H1 (cell line): ENCODE data around the gene PDGFRA. TPM values are rescaled to one million over a fixed set of nuclear protein-coding genes. Genes with fewer than 3 reads are reported as not detected.

Source experiments
- CTCF ChIA-PET: fragments of 300-600 bp; sonication (Branson Sonifier 250); formaldehyde crosslinking; loops from one replicate; lab custom pipeline; 2021; ENCODE audit not compliant: partially characterized antibody; lab: Charles Lee
- POLR2A ChIA-PET: fragments of 300-600 bp; sonication (Branson Sonifier 250); formaldehyde crosslinking; loops from one replicate; lab custom pipeline; 2021; ENCODE audit warnings: inconsistent platforms; ENCODE audit not compliant: partially characterized antibody; lab: Charles Lee
- DNase-seq, 2 experiments: peaks; one replicate each; pipeline versions ENCODE4 v3.0.0 to v3.0.0-alpha.2; 2010 to 2022; ENCODE audit warnings: low spot score in 2 of 2, low read depth in 1 of 2, mixed read lengths in 1 of 2
- FAIRE-seq: peaks from 2 replicates; lab custom pipeline; 2011; peaks lifted over from hg19 to GRCh38; lab: Jason Lieb, UNC
- H2AFZ ChIP-seq: 2 replicates; pipeline ENCODE4 v1.8.1; 2012; ENCODE audit warnings: low read length, inconsistent platforms
- H2AK5ac ChIP-seq: 2 replicates; pipeline ENCODE4 v1.6.1; 2013; ENCODE audit warnings: low read depth, low read length
- H2BK120ac ChIP-seq: replicated peaks from 2 replicates; pipeline ENCODE3; 2013; ENCODE audit warnings: low read depth, low read length, inconsistent platforms
- H2BK12ac ChIP-seq: 2 replicates; pipeline ENCODE4 v1.6.1; 2013; ENCODE audit warnings: low read depth, low read length
- H2BK15ac ChIP-seq: 2 replicates; pipeline ENCODE4 v1.6.1; 2013; ENCODE audit warnings: low read length
- H2BK20ac ChIP-seq: 2 replicates; pipeline ENCODE4 v1.6.1; 2013; ENCODE audit warnings: low read length
- H2BK5ac ChIP-seq: 2 replicates; pipeline ENCODE4 v1.6.1; 2013; ENCODE audit warnings: low read depth, low read length
- H3K14ac ChIP-seq: 2 replicates; pipeline ENCODE4 v1.6.1; 2013; ENCODE audit warnings: inconsistent platforms; ENCODE audit not compliant: insufficient read length
- H3K18ac ChIP-seq: 2 replicates; pipeline ENCODE4 v1.6.1; 2013; ENCODE audit warnings: low read length; ENCODE audit errors: extremely low read depth
- H3K23ac ChIP-seq: 2 replicates; pipeline ENCODE4 v1.6.1; 2013; ENCODE audit warnings: inconsistent platforms; ENCODE audit not compliant: insufficient read length
- H3K23me2 ChIP-seq: 2 replicates; pipeline ENCODE4 v1.6.1; 2013; ENCODE audit warnings: low read depth, low read length
- H3K27ac ChIP-seq: 2 replicates; pipeline ENCODE4 v1.6.1; 2011; ENCODE audit warnings: low read depth, low read length, inconsistent platforms
- H3K27me3 ChIP-seq, 4 experiments: replicated peaks in 1 of 4; 1 replicate in 1 of 4; 2 replicates in 3 of 4; pipeline versions ENCODE4 v1.6.1 to v1.8.1; 2011 to 2013; ENCODE audit warnings: low read length in 3 of 4, mild to moderate bottlenecking in 3 of 4, inconsistent platforms in 2 of 4, mixed read lengths in 2 of 4, moderate library complexity in 1 of 4; ENCODE audit not compliant: control insufficient read depth in 3 of 4, insufficient read depth in 3 of 4; ENCODE audit errors: extremely low read depth in 1 of 4
- H3K36me3 ChIP-seq, 4 experiments: 2 replicates each; pipeline versions ENCODE4 v1.6.1 to v1.8.1; 2011 to 2013; ENCODE audit warnings: mild to moderate bottlenecking in 4 of 4, low read length in 3 of 4, moderate library complexity in 2 of 4, control low read depth in 1 of 4, inconsistent platforms in 1 of 4; ENCODE audit not compliant: insufficient read depth in 4 of 4, control insufficient read depth in 2 of 4
- H3K4ac ChIP-seq: replicated peaks from 2 replicates; pipeline ENCODE3; 2013; ENCODE audit warnings: low read length, low read depth, mixed read lengths, inconsistent platforms; ENCODE audit not compliant: insufficient read length
- H3K4me1 ChIP-seq, 4 experiments: replicated peaks in 1 of 4; 1 replicate in 1 of 4; 2 replicates in 3 of 4; pipeline versions ENCODE4 v1.6.1 to v1.8.1; 2011 to 2013; ENCODE audit warnings: low read length in 3 of 4, inconsistent platforms in 2 of 4, mixed read lengths in 1 of 4; ENCODE audit not compliant: insufficient read depth in 4 of 4, control insufficient read depth in 3 of 4
- H3K4me2 ChIP-seq, 2 experiments: 2 replicates each; pipeline versions ENCODE4 v1.6.1 to v1.8.1; 2011 to 2013; ENCODE audit warnings: low read depth in 2 of 2, low read length in 2 of 2, control low read depth in 1 of 2, inconsistent platforms in 1 of 2, mild to moderate bottlenecking in 1 of 2; ENCODE audit not compliant: insufficient read depth in 1 of 2
- H3K4me3 ChIP-seq, 4 experiments: fragments of 200-600, 300-600 bp in 1 of 4; sonication (generic), shearing (Covaris generic), sonication (Bioruptor Twin) in 1 of 4; 2 replicates each; pipeline versions ENCODE4 v1.5.1 to v1.8.1; 2011 to 2016; ENCODE audit warnings: low read length in 4 of 4, low read depth in 3 of 4, control low read depth in 2 of 4, inconsistent platforms in 2 of 4, mild to moderate bottlenecking in 2 of 4, mixed read lengths in 1 of 4, moderate library complexity in 1 of 4; ENCODE audit not compliant: insufficient read depth in 2 of 4; ENCODE audit errors: extremely low read depth in 1 of 4
- H3K56ac ChIP-seq: replicated peaks from 2 replicates; pipeline ENCODE3; 2013; ENCODE audit warnings: low read depth, mild to moderate bottlenecking, mixed read lengths, low read length, inconsistent platforms; ENCODE audit not compliant: insufficient read length
- H3K79me1 ChIP-seq: 2 replicates; pipeline ENCODE4 v1.6.1; 2013; ENCODE audit warnings: low read depth, low read length, control low read depth
- H3K79me2 ChIP-seq, 2 experiments: 2 replicates each; pipeline versions ENCODE4 v1.6.1 to v1.8.1; 2012 to 2013; ENCODE audit warnings: low read length in 2 of 2, mild to moderate bottlenecking in 2 of 2, inconsistent platforms in 1 of 2; ENCODE audit not compliant: insufficient read depth in 2 of 2, control insufficient read depth in 1 of 2
- H3K9ac ChIP-seq, 4 experiments: replicated peaks in 1 of 4; 1 replicate in 1 of 4; 2 replicates in 3 of 4; pipeline versions ENCODE4 v1.6.1 to v1.8.1; 2011 to 2013; ENCODE audit warnings: low read depth in 3 of 4, low read length in 3 of 4, control low read depth in 2 of 4, mild to moderate bottlenecking in 2 of 4, moderate library complexity in 2 of 4, inconsistent platforms in 1 of 4; ENCODE audit errors: extremely low read depth in 1 of 4
- H3K9me3 ChIP-seq, 2 experiments: 2 replicates each; pipeline versions ENCODE4 v1.6.1 to v1.8.1; 2012 to 2013; ENCODE audit warnings: mild to moderate bottlenecking in 2 of 2, moderate library complexity in 2 of 2, control low read depth in 1 of 2, inconsistent platforms in 1 of 2, low read depth in 1 of 2, low read length in 1 of 2, mixed read lengths in 1 of 2; ENCODE audit not compliant: insufficient read depth in 2 of 2
- H4K20me1 ChIP-seq, 2 experiments: replicated peaks in 1 of 2; 2 replicates each; pipeline versions ENCODE3 to v1.8.1; 2011 to 2013; ENCODE audit warnings: inconsistent platforms in 2 of 2, low read length in 2 of 2, mild to moderate bottlenecking in 1 of 2; ENCODE audit not compliant: insufficient read depth in 2 of 2, control insufficient read depth in 1 of 2
- H4K5ac ChIP-seq: 2 replicates; pipeline ENCODE4 v1.6.1; 2013; ENCODE audit warnings: low read length, low read depth, mixed read lengths, inconsistent platforms; ENCODE audit not compliant: insufficient read length
- H4K8ac ChIP-seq: 2 replicates; pipeline ENCODE4 v1.8.0; 2013; ENCODE audit warnings: mild to moderate bottlenecking, moderate library complexity, low read length, inconsistent platforms; ENCODE audit not compliant: insufficient read depth; ENCODE audit errors: extremely low read depth
- H4K91ac ChIP-seq: replicated peaks from 2 replicates; pipeline ENCODE3; 2013; ENCODE audit warnings: low read length, mixed read lengths, inconsistent platforms; ENCODE audit not compliant: insufficient read length
- CBX8 ChIP-seq: fragments of 300-800, 300-1000 bp; sonication (generic); IDR thresholded peaks from 2 replicates; pipeline ENCODE4 v1.7.1; 2016; ENCODE audit warnings: low read depth, low read length, borderline replicate concordance
- CHD1 ChIP-seq: IDR thresholded peaks from 2 replicates; pipeline ENCODE4 v1.6.1; 2012; ENCODE audit warnings: low read depth, low read length, improper control_type of control experiment
- EZH2 ChIP-seq: fragments of 200-600 bp; sonication (generic); IDR thresholded peaks from 2 replicates; pipeline ENCODE4 v1.7.1; 2012; ENCODE audit warnings: low read depth, mild to moderate bottlenecking, moderate library complexity, low read length, inconsistent platforms; ENCODE audit not compliant: severe bottlenecking
- HDAC2 ChIP-seq, 2 experiments: fragments of 300-600 bp in 1 of 2; sonication (generic) in 1 of 2; IDR thresholded peaks; 2 replicates each; pipeline ENCODE4 v1.6.1; 2011 to 2012; ENCODE audit warnings: low read depth in 2 of 2, low read length in 2 of 2, mild to moderate bottlenecking in 2 of 2, moderate library complexity in 2 of 2, borderline replicate concordance in 1 of 2, inconsistent platforms in 1 of 2
- NRF1 ChIP-seq: IDR thresholded peaks from 2 replicates; pipeline ENCODE4 v1.6.1; 2011; ENCODE audit warnings: mild to moderate bottlenecking, low read depth, low read length, improper control_type of control experiment
- POLR2AphosphoS5 ChIP-seq: IDR thresholded peaks from 2 replicates; pipeline ENCODE4 v1.6.1; 2011; ENCODE audit warnings: low read depth, low read length
- SIX5 ChIP-seq: IDR thresholded peaks from 2 replicates; pipeline ENCODE4 v1.6.1; 2011; ENCODE audit warnings: mild to moderate bottlenecking, low read depth, low read length
- TAF7 ChIP-seq: optimal IDR thresholded peaks from 2 replicates; pipeline ENCODE3; 2011; ENCODE audit warnings: low read depth, mild to moderate bottlenecking, inconsistent platforms, low read length, moderate library complexity, borderline replicate concordance
- TBP ChIP-seq: IDR thresholded peaks from 2 replicates; pipeline ENCODE4 v1.6.1; 2011; ENCODE audit warnings: low read depth, low read length, improper control_type of control experiment
- TEAD4 ChIP-seq: IDR thresholded peaks from 2 replicates; pipeline ENCODE4 v1.6.1; 2012; ENCODE audit warnings: low read depth, low read length, inconsistent platforms, mixed read lengths
- WGBS, 2 experiments: shearing (Covaris generic) in 1 of 2; methylation state at CpG; one replicate each; pipeline versions ENCODE4 v1.1.6 to v1.1.7; 2013 to 2015; ENCODE audit warnings: low lambda C conversion rate in 2 of 2, mixed read lengths in 2 of 2, inconsistent platforms in 1 of 2, low coverage in 1 of 2, missing lambda C conversion rate in 1 of 2; ENCODE audit not compliant: insufficient replicate concordance in 2 of 2, insufficient coverage in 1 of 2, insufficient read length in 1 of 2; ENCODE audit errors: extremely low coverage in 1 of 2, missing lambda C conversion rate in 1 of 2; 5-methylcytosine and 5-hydroxymethylcytosine counted together
- polyA plus RNA-seq, 7 experiments: library from polyadenylated mRNA; depleted of rRNA in 3 of 7; stranded (reverse) in 5 of 7; unstranded in 2 of 7; fragments of >200 nt in 5 of 7; fragments of 200-250 nt in 2 of 7; gene quantifications; 1 replicate in 5 of 7; 2 replicates in 1 of 7; 4 replicates in 1 of 7; pipeline versions ENCODE4 v1.2.1 to v1.2.3, GENCODE V29; 2011 to 2013; ENCODE audit warnings: missing spikeins in 2 of 7, mixed read lengths in 2 of 7
- total RNA-seq: library from RNA; stranded (reverse); fragmentation: NEBNext Ultra II Directional; extraction: Animal tissue kit (Norgen Biotek cat#: 25700); gene quantifications from 2 replicates; pipeline ENCODE4 v1.2.1, GENCODE V29; 2021
- TF ChIP-seq, protein P1 (sequence below): IDR thresholded peaks from 2 replicates; pipeline ENCODE4 v1.6.1; 2011; ENCODE audit warnings: low read depth, mild to moderate bottlenecking, low read length; ENCODE audit not compliant: insufficient read depth

PDGFRA gene
- total and polyA plus RNA-seq, 2 of the 8 experiments (the other 6 are each of a cell fraction or from before 2014, with no cell fraction given), result 1.4 to 3.4 TPM

DNA sequence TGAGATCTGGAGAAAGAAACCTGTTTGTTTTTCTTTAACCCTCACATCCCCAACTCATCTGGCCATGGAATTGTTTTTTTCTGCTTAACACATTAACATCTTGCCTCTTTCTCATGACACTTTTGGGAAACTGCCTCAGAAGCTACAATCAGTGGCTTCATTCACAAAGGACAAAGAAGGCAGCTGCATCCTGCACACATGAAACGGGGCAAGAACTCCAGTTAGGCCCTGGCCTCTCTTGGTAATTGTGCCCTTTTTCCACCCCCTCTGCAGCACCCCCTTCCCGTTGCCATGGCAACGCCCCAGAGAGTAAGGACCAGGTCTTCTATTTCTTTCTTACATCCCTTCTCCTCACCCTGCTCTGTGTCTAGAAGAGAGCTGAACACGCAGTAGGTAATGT, 103.4 kb downstream of the PDGFRA start:
- FAIRE-seq (no peak), DNase-seq (no peak)
- Histone ChIP-seq H3K27me3 (no peaks in the 10 kb centered on the region), H2BK15ac (no peak overlapping the region), H4K5ac (no peak overlapping the region), H3K9ac (no peak overlapping the region), H3K36me3 (no peaks in the 10 kb centered on the region), H3K79me2 (no peaks in the 10 kb centered on the region), H4K20me1 (no peaks in the 10 kb centered on the region), H3K23ac (no peak overlapping the region), H3K4me1 (no peaks in the 10 kb centered on the region), H3K23me2 (no peaks in the 10 kb centered on the region), H3K4me3 (no peak overlapping the region), H3K56ac (no peak overlapping the region), H2BK120ac (no peak overlapping the region), H3K79me1 (no peaks in the 10 kb centered on the region), H3K4ac (no peak overlapping the region), H3K27ac (no peak overlapping the region), H3K4me2 (no peak overlapping the region), H2AK5ac (no peak overlapping the region), H3K9me3 (no peaks in the 10 kb centered on the region), H2AFZ (no peak overlapping the region), H3K14ac (no peak overlapping the region), H2BK12ac (no peak overlapping the region), H2BK5ac (no peak overlapping the region), H4K91ac (no peak overlapping the region), H4K8ac (no peak overlapping the region), H3K18ac (no peak overlapping the region), H2BK20ac (no peak overlapping the region)
- 89% methylated on average over 4 of the region's 4 CpGs; no CpG with 5 or more reads in 1 of the 2 experiments for WGBS, 2 experiments
- CTCF ChIA-PET, result interaction anchor here (0.7 to 1.5 kb wide), 4 partner anchors 9 to 1127 kb away, joined by 3 read pairs; no protein-coding TSS in a partner anchor
- TF ChIP-seq TBP (no peak), SIX5 (no peak), POLR2AphosphoS5 (no peak), NRF1 (no peak), TEAD4 (no peak), EZH2 (no peak), CHD1 (no peak), TAF7 (no peak), HDAC2 (IDR thresholded peaks at IDR 0.05; ENCODE audit: borderline replicate concordance in 1 of 2, low read depth in 2 of 2, low read length in 2 of 2) (no peak), CBX8 (no peak)
- TF ChIP-seq, protein P1, sequence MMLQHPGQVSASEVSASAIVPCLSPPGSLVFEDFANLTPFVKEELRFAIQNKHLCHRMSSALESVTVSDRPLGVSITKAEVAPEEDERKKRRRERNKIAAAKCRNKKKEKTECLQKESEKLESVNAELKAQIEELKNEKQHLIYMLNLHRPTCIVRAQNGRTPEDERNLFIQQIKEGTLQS, result no peak
- POLR2A ChIA-PET, result no interaction called here
